H1 (cell line): Measurements from ENCODE around the gene AK5. TPM values are rescaled to one million over a fixed set of nuclear protein-coding genes. Genes with fewer than 3 reads are reported as not detected.

Experiments used
- CHD7 ChIP-seq: fragments of 300-600 bp; sonication (generic); IDR thresholded peaks from 2 replicates; pipeline ENCODE4 v1.7.1; 2012; ENCODE audit warnings: low read length, moderate library complexity, mild to moderate bottlenecking, inconsistent platforms; ENCODE audit not compliant: insufficient replicate concordance
- polyA plus RNA-seq, 7 experiments: library from polyadenylated mRNA; depleted of rRNA in 3 of 7; stranded (reverse) in 5 of 7; unstranded in 2 of 7; fragments of >200 nt in 5 of 7; fragments of 200-250 nt in 2 of 7; gene quantifications; 1 replicate in 5 of 7; 2 replicates in 1 of 7; 4 replicates in 1 of 7; pipeline versions ENCODE4 v1.2.1 to v1.2.3, GENCODE V29; 2011 to 2013; ENCODE audit warnings: missing spikeins in 2 of 7, mixed read lengths in 2 of 7
- total RNA-seq: library from RNA; stranded (reverse); fragmentation: NEBNext Ultra II Directional; extraction: Animal tissue kit (Norgen Biotek cat#: 25700); gene quantifications from 2 replicates; pipeline ENCODE4 v1.2.1, GENCODE V29; 2021

The AK5 gene
- total and polyA plus RNA-seq, 2 of the 8 experiments (the other 6 are each of a cell fraction or from before 2014, with no cell fraction given) = 2.0 to 7.1 TPM

GRCh38 chr1:77292551-77292950, 10.7 kb downstream of the AK5 start (continued):
- TF ChIP-seq CHD7 = no peak
- TF ChIP-seq, all 59 proteins: peak for 0
